RWPE1 (cell line): ENCODE data around the gene AFF4.
A peak's percentile ranks its signal among the peaks of the same experiment; 100 is the strongest.

ENCODE experiments used
- CTCF ChIA-PET: fragments of 350-600 bp; sonication (Branson Sonifier 250); formaldehyde crosslinking; extraction: SDS; loops from one replicate; lab custom pipeline; 2021; lab: Yijun Ruan, JAX
- POLR2A ChIA-PET: fragments of 400-600 bp; formaldehyde crosslinking; extraction: SDS; loops from one replicate; lab custom pipeline; 2020; ENCODE audit warnings: antibody characterized with exemption; ENCODE audit not compliant: low non-redundant PET; lab: Yijun Ruan, JAX
- DNase-seq: peaks from one replicate; pipeline ENCODE4 v3.0.0; 2012; ENCODE audit warnings: low spot score
- H3K27ac ChIP-seq: fragments of 450-650 bp; 2 replicates; pipeline ENCODE4 v1.5.1; 2017
- CTCF ChIP-seq: fragments of 450-650 bp; conservative IDR thresholded peaks from 2 replicates; pipeline ENCODE4 v1.5.1; 2017; ENCODE audit warnings: low read depth, mild to moderate bottlenecking

The AFF4 gene

DNA sequence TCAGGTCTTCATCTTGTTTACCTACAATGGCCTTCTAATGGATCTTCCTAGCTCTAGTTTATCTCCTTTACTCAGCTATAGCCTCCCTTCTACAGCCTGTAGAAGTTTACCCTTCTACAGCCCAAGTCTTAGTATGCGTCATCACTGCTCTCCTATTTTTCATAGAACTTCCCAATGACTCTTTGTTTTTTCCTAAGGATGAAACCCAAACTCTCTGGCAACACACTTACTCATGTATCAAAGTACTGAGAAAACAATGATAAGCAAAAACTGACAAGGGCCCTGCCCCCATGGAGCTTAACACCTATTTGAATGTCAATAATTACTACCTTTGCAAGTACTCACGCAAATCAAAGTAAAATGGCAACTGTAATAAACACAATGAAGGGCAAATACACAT is 56.3 kb downstream of the AFF4 start:
- no peak for TF ChIP-seq CTCF
- no peak overlapping the region for H3K27ac ChIP-seq
- CTCF ChIA-PET = no interaction called here
- no peak for DNase-seq
- POLR2A ChIA-PET = interaction anchor here (0.6 kb wide), 1 partner anchor 25 kb away, joined by 4 read pairs; no protein-coding TSS in a partner anchor

GRCh38 chr5:132905938-132906337 is 57.5 kb downstream of the AFF4 start:
- CTCF ChIA-PET = interaction anchor here (0.7 kb wide), 1 partner anchor 164 kb away, joined by 3 read pairs; no protein-coding TSS in a partner anchor
- TF ChIP-seq CTCF = no peak
- POLR2A ChIA-PET = no interaction called here
- H3K27ac ChIP-seq = no peak overlapping the region
- DNase-seq = peak; percentile 13

GRCh38 chr5:132901730-132902129 is 61.7 kb downstream of the AFF4 start:
- H3K27ac ChIP-seq = no peak overlapping the region
- DNase-seq = no peak
- TF ChIP-seq CTCF = no peak
- ChIA-PET POLR2A (no interaction called here), CTCF (no interaction called here)

- POLR2A ChIA-PET = no interaction called here
Observed at GRCh38 chr5:132901036-132901435, 62.4 kb downstream of the AFF4 start.

GRCh38 chr5:132898094-132898493 is 65.3 kb downstream of the AFF4 start:
- TF ChIP-seq CTCF = no peak
- ChIA-PET CTCF (interaction anchor here (0.7 to 1.2 kb wide), 5 partner anchors 7 to 64 kb away, joined by 3 to 5 read pairs (median 4); no protein-coding TSS in a partner anchor), POLR2A (no interaction called here)
- no peak overlapping the region for H3K27ac ChIP-seq
- no peak for DNase-seq

More at GRCh38 chr5:132901036-132901435, 62.4 kb downstream of the AFF4 start:
- TF ChIP-seq CTCF = no peak
- H3K27ac ChIP-seq = no peak overlapping the region
- CTCF ChIA-PET = interaction anchor here (0.7 to 1.3 kb wide), 2 partner anchors 9 to 15 kb away, joined by 3 to 4 read pairs; no protein-coding TSS in a partner anchor
- DNase-seq = no peak

DNA sequence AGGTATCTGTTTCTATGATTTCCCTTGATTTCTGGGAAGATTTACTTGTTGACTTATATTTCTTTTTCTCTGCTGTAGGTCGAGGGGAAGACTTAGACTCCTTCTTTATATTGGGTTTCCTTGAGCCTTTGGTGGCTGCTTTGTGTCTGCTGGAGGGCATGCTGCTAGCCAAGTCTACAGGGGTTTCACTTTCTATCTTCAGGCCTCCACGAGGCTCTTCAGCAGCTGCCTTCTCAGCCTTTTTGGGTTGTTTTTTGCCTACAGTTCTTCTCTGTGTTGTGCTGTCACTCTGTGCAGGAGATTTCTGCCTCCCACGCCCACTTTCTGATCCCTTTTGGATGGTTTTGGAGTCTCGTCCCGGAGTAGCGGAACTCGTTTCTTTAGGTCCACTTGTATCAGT is 66.7 kb downstream of the AFF4 start:
- H3K27ac ChIP-seq = no peak overlapping the region
- CTCF ChIA-PET = interaction anchor here (0.8 kb wide), 1 partner anchor 510 kb away, joined by 7 read pairs; no protein-coding TSS in a partner anchor
- TF ChIP-seq CTCF = no peak
- POLR2A ChIA-PET = no interaction called here
- DNase-seq = no peak
